K562 (cell line): ENCODE results near the gene POLR1B. TPM values are rescaled to one million over a fixed set of nuclear protein-coding genes. Genes with fewer than 3 reads are reported as not detected.

Experiments used
- ATAC-seq: fragments of 200-7000 bp; cut with Tn5 transposase; 3 replicates; pipeline ENCODE4 v1.9.1; 2020; ENCODE audit warnings: moderate library complexity
- BruUV-seq: library from RNA; stranded (reverse); fragments of 400-500 nt; replicated peaks from 2 replicates; lab custom pipeline; 2021; lab: Mats Ljungman, UMichigan
- CTCF ChIA-PET: fragments of 300-600 bp; formaldehyde crosslinking; extraction: SDS; loops from one replicate; lab custom pipeline; 2021; ENCODE audit warnings: low intra/inter-chr PET ratio; lab: Yijun Ruan, JAX
- POLR2A ChIA-PET: fragments of 300-600, 350-650 bp; sonication (Branson Sonifier 250); formaldehyde crosslinking; extraction: SDS; loops from one replicate; lab custom pipeline; 2021; ENCODE audit warnings: antibody characterized with exemption, inconsistent platforms; lab: Yijun Ruan, JAX
- DNase-seq, 4 experiments: peaks; one replicate each; pipeline versions ENCODE4 v3.0.0 to v3.0.0-alpha.2; 2011 to 2018; ENCODE audit warnings: low spot score in 3 of 4, mixed read lengths in 3 of 4; ENCODE audit errors: extremely low read depth in 1 of 4
- FAIRE-seq: peaks from 2 replicates; lab custom pipeline; 2011; peaks lifted over from hg19 to GRCh38; lab: Jason Lieb, UNC
- H2AFZ ChIP-seq: 2 replicates; pipeline ENCODE4 v1.6.0; 2011; ENCODE audit warnings: low read depth, low read length, control low read depth, inconsistent platforms
- H3K27ac ChIP-seq: fragments of 200-600 bp; 3 replicates; pipeline ENCODE4 v1.8.0; 2011; ENCODE audit warnings: low read depth, mild to moderate bottlenecking, control low read depth, inconsistent platforms, low read length, moderate library complexity, mixed read lengths; ENCODE audit errors: extremely low read depth
- H3K27me3 ChIP-seq, 2 experiments: fragments of 300-600 bp in 1 of 2; 2 replicates in 1 of 2; 3 replicates in 1 of 2; pipeline versions ENCODE4 v1.6.0 to v1.8.0; 2011; ENCODE audit warnings: inconsistent platforms in 2 of 2, low read length in 2 of 2, mild to moderate bottlenecking in 1 of 2, mixed read lengths in 1 of 2, moderate library complexity in 1 of 2; ENCODE audit not compliant: control insufficient read depth in 2 of 2, insufficient read depth in 2 of 2
- H3K36me3 ChIP-seq: fragments of 300-600 bp; 3 replicates; pipeline ENCODE4 v1.8.0; 2011; ENCODE audit warnings: mild to moderate bottlenecking, low read length, inconsistent platforms; ENCODE audit not compliant: control insufficient read depth, insufficient read depth
- H3K4me1 ChIP-seq, 2 experiments: fragments of 200-600 bp in 1 of 2; replicated peaks in 1 of 2; 2 replicates in 1 of 2; 3 replicates in 1 of 2; pipeline versions ENCODE4 v1.5.1 to v1.8.0; 2011; ENCODE audit warnings: inconsistent platforms in 2 of 2, low read length in 2 of 2, mild to moderate bottlenecking in 1 of 2, mixed read lengths in 1 of 2, moderate library complexity in 1 of 2; ENCODE audit not compliant: control insufficient read depth in 2 of 2, insufficient read depth in 2 of 2
- H3K4me2 ChIP-seq: 2 replicates; pipeline ENCODE4 v1.6.1; 2011; ENCODE audit warnings: low read length, control low read depth, inconsistent platforms, mixed read lengths; ENCODE audit not compliant: insufficient read depth
- H3K4me3 ChIP-seq: fragments of 200-600 bp; sonication (generic), shearing (Covaris generic); 2 replicates; pipeline ENCODE4 v1.5.1; 2016; ENCODE audit warnings: control low read depth, inconsistent platforms
- H3K79me2 ChIP-seq: fragments of 200-600 bp; 3 replicates; pipeline ENCODE4 v1.8.0; 2011; ENCODE audit warnings: low read length, inconsistent platforms; ENCODE audit not compliant: control insufficient read depth, insufficient read depth
- H3K9ac ChIP-seq, 2 experiments: 2 replicates each; pipeline versions ENCODE4 v1.6.0 to v1.6.1; 2011; ENCODE audit warnings: low read depth in 2 of 2, low read length in 2 of 2, control low read depth in 1 of 2, inconsistent platforms in 1 of 2, mild to moderate bottlenecking in 1 of 2, mixed read lengths in 1 of 2; ENCODE audit not compliant: insufficient read depth in 1 of 2
- H3K9me1 ChIP-seq: one replicate; pipeline ENCODE4 v1.6.0; 2011; ENCODE audit warnings: inconsistent platforms, mild to moderate bottlenecking, low read length, moderate library complexity; ENCODE audit not compliant: control insufficient read depth, insufficient read depth
- H3K9me3 ChIP-seq: replicated peaks from 2 replicates; pipeline ENCODE4 v1.5.1; 2011; ENCODE audit warnings: low read depth, low read length, inconsistent platforms; ENCODE audit not compliant: control insufficient read depth, insufficient read depth
- H4K20me1 ChIP-seq: replicated peaks from 2 replicates; pipeline ENCODE4 v1.6.1; 2011; ENCODE audit warnings: low read length, inconsistent platforms, mixed read lengths; ENCODE audit not compliant: control insufficient read depth, insufficient read depth
- CEBPB ChIP-seq: fragments of 450-650 bp; IDR thresholded peaks from 2 replicates; pipeline ENCODE4 v1.6.1; 2016; ENCODE audit warnings: missing genetic modification characterization, missing compliant biosample characterization
- EGR1 ChIP-seq: fragments of 450-650 bp; conservative IDR thresholded peaks from 2 replicates; pipeline ENCODE4 v1.6.1; 2017; ENCODE audit warnings: mild to moderate bottlenecking
- SREBF2 ChIP-seq: sonication (generic); formaldehyde crosslinking; IDR thresholded peaks from 2 replicates; pipeline ENCODE4 v1.4.0; 2020; ENCODE audit warnings: mild to moderate bottlenecking, missing genetic modification reagents
- ZBTB5 ChIP-seq: fragments of 450-650 bp; IDR thresholded peaks from 2 replicates; pipeline ENCODE4 v1.6.1; 2017; ENCODE audit warnings: antibody characterized with exemption
- ZNF431 ChIP-seq: sonication (generic); formaldehyde crosslinking; IDR thresholded peaks from 2 replicates; pipeline ENCODE4 v1.8.0; 2022; ENCODE audit warnings: mild to moderate bottlenecking, missing genetic modification reagents
- ZNF512 ChIP-seq: IDR thresholded peaks from 2 replicates; pipeline ENCODE4 v1.6.1; 2016; ENCODE audit warnings: missing genetic modification characterization, missing compliant biosample characterization
- WGBS: fragments of 100-300 bp; shearing (Covaris generic); methylation state at CpG from one replicate; pipeline ENCODE4 v1.1.6; 2016; ENCODE audit warnings: low coverage, mixed read lengths; ENCODE audit not compliant: insufficient coverage; ENCODE audit errors: missing lambda C conversion rate; 5-methylcytosine and 5-hydroxymethylcytosine counted together
- in situ Hi-C: fragments of 300-500 bp; cut with MboI; formaldehyde crosslinking; loops from 4 replicates; pipeline ENCODE4 v1.15.0; 2018; ENCODE audit warnings: inconsistent platforms, mixed read lengths
- intact Hi-C: fragments of 100-400 bp; cut with micrococcal nuclease; formaldehyde crosslinking; loops from 2 replicates; pipeline ENCODE4 v1.14.2; 2022
- polyA plus RNA-seq, 8 experiments: library from polyadenylated mRNA; depleted of rRNA in 4 of 8; stranded (reverse) in 5 of 8; unstranded in 3 of 8; fragments of >200 nt; fragmentation: Nextera tagmentation in 2 of 8; fragmentation: Illumina TruSeq in 1 of 8; extraction: Ambion mirVana in 2 of 8; extraction: Trizol in 1 of 8; gene quantifications; 2 replicates each; pipeline versions ENCODE4 v1.2.1 to v1.2.3, GENCODE V29; 2011 to 2014; ENCODE audit warnings: inconsistent platforms in 1 of 8, missing spikeins in 1 of 8
- total RNA-seq, 7 experiments: library from RNA; depleted of rRNA in 6 of 7; stranded (reverse); fragments of >200 nt in 6 of 7; fragmentation: Illumina TruSeq in 2 of 7; extraction: Trizol in 2 of 7; gene quantifications; 2 replicates each; pipeline versions ENCODE4 v1.2.1 to v1.2.3, GENCODE V29; 2011 to 2021; ENCODE audit warnings: low replicate concordance in 1 of 7

The POLR1B gene
- total and polyA plus RNA-seq, 9 of the 15 experiments (the other 6 are each of a cell fraction or from before 2014, with no cell fraction given) = 19.8 to 55.1 (median 40.2) TPM

- Histone ChIP-seq H3K9ac (no peak overlapping the region), H3K79me2 (no peaks in the 10 kb centered on the region), H3K36me3 (no peaks in the 10 kb centered on the region), H3K4me3 (no peak overlapping the region), H3K4me2 (no peak overlapping the region), H4K20me1 (no peaks in the 10 kb centered on the region), H2AFZ (no peak overlapping the region), H3K27me3 (no peaks in the 10 kb centered on the region), H3K9me1 (no peaks in the 10 kb centered on the region), H3K9me3 (no peaks in the 10 kb centered on the region), H3K27ac (no peak overlapping the region), H3K4me1 (peaks cover 9% of the 10 kb centered on the region in 2 experiments; a peak in 4 of 5 replicates)
- no TSS peak for BruUV-seq
- ATAC-seq = no peak
- intact Hi-C loops = no loop called here
- in situ Hi-C loops = loop anchor here (25.0 kb wide), 1 partner anchor 269 kb away; no protein-coding TSS in a partner anchor
- ChIA-PET CTCF (no interaction called here), POLR2A (interaction anchor here (1.8 kb wide), 1 partner anchor 27 kb away, joined by 4 read pairs; the partner anchor contains the start of gene SLC20A1)
- DNase-seq = no peak
- TF ChIP-seq CEBPB (tag) (peak; percentile 41), EGR1 (peak; percentile 33; the same call in 1 of the 2 replicates), ZBTB5 (no peak), SREBF2 (CRISPR knock-in tag) (no peak), ZNF431 (CRISPR knock-in tag) (no peak), ZNF512 (tag) (no peak)
- FAIRE-seq = no peak
- WGBS = 0% methylated on average over 1 of the region's 6 CpGs
Measured at GRCh38 chr2:112618383-112618782, 76.1 kb downstream of the POLR1B start.
